HG03139 (cell line): ENCODE results near the gene ATP9A.
"Not testable (repeated sequence)": the region's sequence is repeated elsewhere in the genome, so short reads cannot be mapped to it uniquely, and the experiment has no call there.

Experiments
- ATAC-seq: cut with Tn5 transposase; IDR thresholded peaks from one replicate; pipeline ENCODE4 v1.9.1; 2021; ENCODE audit not compliant: unreplicated experiment

The ATP9A gene

DNA sequence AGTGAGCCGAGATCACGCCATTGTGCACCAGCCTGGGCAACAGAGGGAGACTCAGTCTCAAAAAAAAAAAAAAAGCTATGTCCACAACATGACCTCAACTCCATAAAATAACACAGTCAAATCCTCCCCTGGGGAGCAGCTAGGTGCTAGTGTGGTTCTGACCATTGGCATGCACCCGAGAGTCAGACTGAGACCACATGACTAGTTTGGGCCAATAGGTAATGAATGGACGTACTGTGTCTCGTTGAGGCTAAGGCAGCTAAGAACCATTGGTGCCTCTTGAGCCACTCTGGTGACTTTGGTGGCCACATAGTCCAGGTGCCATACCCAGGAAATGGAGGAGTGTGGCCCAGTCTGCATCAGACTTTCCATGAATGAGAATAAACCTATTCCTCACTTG lies 40.3 kb downstream of the ATP9A start:
- no peak for ATAC-seq

GRCh38 chr20:51725584-51726176 lies 42.5 kb downstream of the ATP9A start:
- ATAC-seq: no peak

DNA sequence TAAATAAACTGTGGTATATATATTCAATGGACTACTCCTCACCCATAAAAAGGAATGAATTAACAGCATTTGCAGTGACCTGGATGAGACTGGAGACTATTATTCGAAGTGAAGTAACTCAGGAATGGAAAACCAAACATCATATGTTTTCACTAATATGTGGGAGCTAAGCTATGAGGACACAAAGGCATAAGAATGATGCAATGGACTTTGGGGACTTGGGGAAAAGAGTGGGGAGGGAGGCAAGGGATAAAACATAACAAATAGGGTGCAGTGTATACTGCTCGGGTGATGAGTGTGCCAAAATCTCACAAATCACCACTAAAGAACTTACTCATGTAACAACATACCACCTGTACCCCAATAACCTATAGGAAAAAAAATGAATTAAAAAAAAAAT lies 45.2 kb downstream of the ATP9A start:
- ATAC-seq: not testable (repeated sequence)

DNA sequence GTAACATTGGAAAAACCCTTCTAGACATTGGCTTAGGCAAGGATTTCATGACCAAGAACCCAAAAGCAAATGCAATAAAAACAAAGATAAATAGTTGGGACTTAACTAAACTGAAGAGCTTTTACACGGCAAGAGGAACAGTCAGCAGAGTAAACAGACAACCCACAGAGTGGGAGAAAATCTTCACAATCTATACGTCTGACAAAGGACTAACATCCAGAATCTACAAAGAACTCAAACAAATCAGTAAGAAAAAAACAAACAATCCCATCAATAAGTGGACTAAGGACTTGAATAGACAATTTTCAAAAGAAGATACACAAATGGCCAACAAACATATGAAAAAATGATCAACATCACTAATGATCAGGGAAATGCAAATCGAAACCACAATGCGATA lies 45.9 kb downstream of the ATP9A start:
- not testable (repeated sequence) for ATAC-seq

DNA sequence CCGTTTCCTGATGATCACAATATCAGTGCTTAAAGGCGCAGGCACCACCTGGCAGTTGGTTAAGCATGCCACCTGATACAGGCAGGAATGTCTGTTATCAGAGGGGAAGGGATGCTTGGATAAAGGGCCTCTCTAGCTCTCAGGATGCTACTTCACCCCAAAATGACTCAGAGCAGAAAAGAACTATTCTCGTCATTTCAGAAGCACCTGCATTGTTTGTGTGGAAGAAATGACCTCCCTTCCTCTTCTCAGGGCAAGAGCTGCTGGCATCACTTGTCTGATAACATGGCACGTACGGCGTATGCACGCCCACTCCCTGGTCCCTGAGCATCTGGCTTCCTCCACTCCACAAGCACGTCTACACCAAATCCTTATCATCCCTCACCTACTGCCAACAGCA lies 47.3 kb downstream of the ATP9A start:
- ATAC-seq: no peak

DNA sequence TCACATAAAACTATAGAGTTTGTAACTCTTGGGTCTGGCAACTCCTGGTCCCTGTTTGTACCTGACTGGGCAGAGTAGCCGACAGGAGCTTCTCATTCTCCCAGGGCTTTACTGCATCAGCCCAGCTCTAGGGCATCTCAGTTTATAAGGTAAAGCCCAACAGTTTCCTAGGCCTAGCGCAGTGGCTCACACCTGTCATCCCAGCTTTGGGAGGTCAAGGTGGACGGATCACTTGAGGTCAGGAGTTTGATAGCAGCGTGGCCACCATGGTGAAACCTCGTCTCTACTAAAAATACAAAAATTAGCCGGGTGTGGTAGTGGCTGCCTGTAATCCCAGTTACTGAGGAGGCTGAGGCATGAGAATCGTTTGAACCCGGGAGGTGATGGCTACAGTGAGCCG lies 47.8 kb downstream of the ATP9A start:
- ATAC-seq: no peak

DNA sequence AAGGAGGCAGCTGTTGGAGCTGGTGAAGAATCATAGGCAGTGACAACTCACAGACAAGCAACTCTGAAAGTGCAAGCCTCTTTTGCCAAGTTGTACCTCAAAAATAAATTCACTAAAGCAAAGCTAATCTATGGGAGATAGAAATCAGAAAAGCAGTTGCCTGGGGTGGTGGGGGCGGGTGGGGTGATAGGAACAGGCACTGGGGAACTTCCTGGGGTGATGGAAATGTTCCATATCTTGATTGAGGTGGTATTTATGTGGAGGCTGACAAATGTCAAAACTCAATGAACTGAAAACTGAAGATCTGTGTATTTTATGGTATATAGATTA lies 52.4 kb downstream of the ATP9A start:
- ATAC-seq: no peak

DNA sequence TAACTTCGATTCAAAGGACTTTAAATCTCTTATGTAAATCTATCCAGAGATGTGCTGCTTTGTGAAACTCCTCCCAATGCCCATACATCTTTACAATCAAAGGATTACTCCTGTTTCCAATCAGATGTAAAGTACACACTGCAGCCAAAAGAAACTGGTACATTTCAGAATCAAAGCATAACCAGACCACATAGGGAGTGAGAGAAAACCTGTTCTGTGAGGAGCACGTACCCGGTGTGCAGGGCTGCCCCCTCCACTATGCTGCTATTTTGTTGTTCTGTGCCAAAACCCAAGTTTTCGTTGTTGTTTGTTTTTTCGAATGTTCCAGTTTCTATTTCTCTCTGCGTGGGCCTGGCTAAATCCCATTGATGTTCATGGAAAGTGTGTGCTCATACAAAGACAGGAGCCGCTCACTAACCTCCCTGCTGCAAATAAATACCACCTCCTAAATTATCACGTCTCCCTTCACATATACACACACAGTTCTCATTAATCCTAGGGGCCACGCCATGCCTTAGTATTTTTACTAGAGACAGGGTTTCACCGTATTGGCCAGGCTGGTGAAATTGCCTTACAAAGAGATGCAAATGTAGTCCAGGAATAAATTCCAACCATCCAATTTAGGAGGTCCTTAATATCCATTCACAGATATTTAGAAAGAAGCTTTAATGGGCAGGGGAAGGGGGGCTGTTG lies 52.9 kb downstream of the ATP9A start:
- no peak for ATAC-seq

DNA sequence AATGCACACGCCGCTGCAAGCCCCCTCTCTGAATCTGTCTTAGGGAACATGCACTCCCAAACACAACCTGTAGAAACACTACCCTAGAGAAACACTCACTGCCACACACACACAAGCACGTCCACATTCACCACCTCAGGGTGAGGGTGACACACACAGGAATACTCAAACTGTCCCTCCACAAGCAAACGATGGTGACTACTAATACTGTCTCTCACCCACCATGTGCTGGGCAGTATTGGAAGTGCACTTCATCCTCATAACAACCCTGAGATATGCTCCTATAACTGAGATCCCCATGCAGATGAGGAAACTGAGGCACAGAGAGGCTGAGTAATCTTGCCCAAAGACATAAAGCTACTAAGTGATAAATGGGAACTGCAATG lies 55.0 kb downstream of the ATP9A start:
- ATAC-seq: no peak

GRCh38 chr20:51712501-51713212 lies 55.5 kb downstream of the ATP9A start:
- ATAC-seq: no peak

DNA sequence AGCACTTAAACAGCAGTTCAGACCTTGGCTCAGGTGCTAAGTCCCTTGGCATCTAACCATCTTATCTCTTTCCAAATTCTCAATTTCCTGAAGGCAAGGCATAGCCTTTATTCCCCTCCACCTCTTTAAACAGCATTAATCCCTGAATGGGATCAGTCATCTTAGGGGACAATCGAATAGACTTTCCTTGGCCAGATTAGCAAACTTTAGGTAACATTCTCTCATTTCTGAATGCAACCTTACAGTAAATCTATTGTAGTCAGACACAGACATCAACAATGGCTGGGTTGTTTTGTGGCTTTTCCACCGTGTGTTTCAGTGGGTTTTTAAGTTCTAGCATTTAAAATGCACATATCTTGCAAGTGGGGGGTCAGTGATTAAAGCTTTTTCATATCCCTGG lies 56.8 kb downstream of the ATP9A start:
- no peak for ATAC-seq

- no peak for ATAC-seq
Measured at GRCh38 chr20:51710361-51710894, 57.8 kb downstream of the ATP9A start.

DNA sequence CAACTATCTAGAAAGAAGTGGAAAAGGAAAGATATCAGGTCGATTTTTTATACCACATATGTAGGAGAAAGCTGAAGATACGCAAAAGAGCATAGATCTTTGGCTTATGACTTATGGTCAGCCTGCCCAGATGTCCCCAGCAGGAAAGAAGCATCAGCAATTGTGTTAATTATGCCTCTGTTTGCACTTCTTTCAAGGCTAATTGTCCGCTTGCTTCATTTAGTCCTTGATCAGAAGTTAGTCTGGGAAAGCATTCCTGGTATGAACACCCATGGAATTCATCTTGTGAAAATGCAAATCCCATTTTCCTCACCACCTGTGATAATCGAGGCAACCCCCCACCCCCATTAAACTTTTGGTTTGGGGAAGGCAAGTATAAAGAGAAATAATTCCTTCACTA lies 62.8 kb downstream of the ATP9A start:
- no peak for ATAC-seq

DNA sequence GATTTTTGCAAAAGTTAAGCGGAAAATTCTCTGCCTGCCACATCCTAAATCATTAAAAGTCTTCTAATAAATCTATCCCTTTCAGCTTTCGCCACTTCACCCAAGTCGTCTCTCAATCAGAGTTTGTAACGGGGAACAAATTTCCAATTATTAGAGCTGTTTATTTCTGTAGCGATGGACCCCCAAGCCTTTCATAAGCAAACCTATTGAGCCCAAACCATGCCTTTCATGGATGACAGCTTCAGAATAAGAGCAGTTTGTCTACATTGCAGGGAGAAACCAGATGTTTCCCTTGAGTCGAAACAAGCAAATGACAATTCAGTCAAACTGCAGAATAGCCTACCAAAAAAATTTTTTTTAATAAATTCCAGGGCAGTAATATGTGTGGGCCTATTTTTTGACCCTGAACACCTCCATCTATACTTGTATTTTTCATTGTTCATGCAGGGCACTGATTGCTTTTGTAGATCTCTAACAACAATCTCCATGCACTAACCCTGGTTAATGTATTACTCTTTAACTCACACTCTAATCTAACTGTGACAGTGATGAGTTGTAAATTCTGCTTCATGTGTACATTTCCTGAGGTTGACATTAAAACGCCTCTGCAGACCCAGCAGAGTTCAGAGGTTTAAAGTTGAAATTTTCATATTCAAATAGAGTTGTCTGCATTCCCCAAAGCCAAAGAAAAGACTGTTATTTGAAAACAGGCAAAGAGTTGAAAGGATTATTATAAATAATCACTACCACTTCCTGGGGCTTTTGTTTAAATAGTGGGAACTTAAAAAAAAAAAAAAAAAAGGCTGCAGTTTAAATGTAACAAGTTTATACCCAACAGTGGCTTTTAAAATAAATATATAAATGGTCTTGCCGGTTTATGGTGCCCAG lies 64.5 kb downstream of the ATP9A start:
- ATAC-seq: no peak

DNA sequence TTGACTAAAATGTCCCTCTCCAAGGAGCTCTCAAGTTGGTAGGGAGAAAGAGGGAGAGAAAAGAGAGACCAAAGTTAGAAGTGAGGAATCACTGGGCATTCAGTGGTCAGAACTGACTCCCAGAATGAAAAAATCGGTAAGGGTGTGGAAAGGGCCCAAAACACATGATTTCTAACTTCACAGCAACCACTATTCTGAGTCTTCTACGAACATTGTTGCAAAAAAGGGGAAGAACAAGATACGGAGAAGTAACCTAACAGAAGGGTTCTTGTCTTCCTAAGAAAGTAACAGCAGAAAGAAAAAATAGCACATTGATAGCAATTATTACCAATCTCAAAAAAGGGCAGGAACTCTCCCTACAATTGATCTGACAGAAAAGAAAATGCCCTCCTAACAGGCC lies 65.6 kb downstream of the ATP9A start:
- no peak for ATAC-seq

DNA sequence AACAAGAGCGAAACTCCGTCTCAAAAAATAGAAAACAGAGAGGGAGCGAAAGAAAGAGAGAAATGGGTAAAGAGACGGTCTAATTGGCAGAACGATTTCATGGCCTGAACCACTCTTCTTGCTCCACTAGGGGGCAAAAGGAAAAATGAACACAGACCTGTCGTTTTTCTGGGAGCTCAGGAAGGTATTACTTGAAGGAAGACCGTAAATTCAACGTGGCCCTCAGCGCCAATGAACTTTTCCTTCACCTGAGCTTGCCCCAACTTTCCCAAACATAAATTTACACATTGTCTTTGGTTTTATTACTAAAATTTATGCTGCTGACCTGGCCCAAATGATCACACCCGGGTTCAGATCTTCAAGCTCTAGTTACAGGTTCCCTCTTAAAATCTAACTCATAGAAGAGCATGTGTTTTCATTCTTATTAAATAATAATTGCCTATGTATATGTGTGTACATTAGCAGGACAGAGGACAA lies 67.3 kb downstream of the ATP9A start:
- no peak for ATAC-seq

GRCh38 chr20:51698252-51698651 lies 69.9 kb downstream of the ATP9A start:
- ATAC-seq: no peak

GRCh38 chr20:51697096-51697826 lies 70.9 kb downstream of the ATP9A start:
- ATAC-seq: no peak

DNA sequence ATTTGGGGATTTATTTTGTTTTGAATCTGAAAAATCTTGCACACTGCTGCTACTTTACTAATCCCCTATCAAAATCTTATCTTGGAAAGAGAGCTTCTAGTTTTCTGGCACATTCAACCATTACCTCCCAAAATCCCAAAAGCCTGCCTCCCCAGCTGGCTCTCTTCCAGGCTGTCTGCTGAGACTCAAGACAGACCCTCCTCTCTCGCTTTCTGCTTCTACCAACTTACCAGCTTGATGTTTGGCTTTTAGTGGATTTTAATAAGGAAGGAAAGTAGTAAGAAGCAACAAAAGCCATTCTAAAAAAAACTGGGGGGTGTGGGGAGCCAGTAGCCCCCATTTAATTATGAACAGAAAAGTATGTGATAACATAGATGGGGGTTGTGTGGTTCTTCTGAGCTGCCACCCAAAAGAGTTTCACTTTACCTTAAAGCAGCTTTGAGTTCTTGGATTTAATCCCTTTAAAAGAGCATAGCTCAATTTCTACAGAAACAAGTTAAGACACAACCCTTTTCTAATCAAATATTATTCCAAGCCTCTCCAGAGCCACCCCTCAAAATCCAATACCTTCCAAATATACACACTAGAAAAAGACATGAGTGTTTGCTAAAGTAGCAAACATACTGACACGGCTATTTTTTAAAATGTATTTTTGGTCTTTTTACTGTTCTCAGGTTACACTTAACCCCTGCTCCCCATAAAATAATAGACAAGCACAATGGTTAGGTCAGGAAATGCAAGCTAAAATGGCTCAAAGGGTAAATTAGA lies 71.7 kb downstream of the ATP9A start:
- ATAC-seq: no peak
